H1 (cell line): ENCODE results near the gene RPL32. TPM values are rescaled to one million over a fixed set of nuclear protein-coding genes. Genes with fewer than 3 reads are reported as not detected.

ENCODE experiments used
- CTCF ChIA-PET: fragments of 300-600 bp; sonication (Branson Sonifier 250); formaldehyde crosslinking; loops from one replicate; lab custom pipeline; 2021; ENCODE audit not compliant: partially characterized antibody; lab: Charles Lee
- POLR2A ChIA-PET: fragments of 300-600 bp; sonication (Branson Sonifier 250); formaldehyde crosslinking; loops from one replicate; lab custom pipeline; 2021; ENCODE audit warnings: inconsistent platforms; ENCODE audit not compliant: partially characterized antibody; lab: Charles Lee
- DNase-seq, 2 experiments: peaks; one replicate each; pipeline versions ENCODE4 v3.0.0 to v3.0.0-alpha.2; 2010 to 2022; ENCODE audit warnings: low spot score in 2 of 2, low read depth in 1 of 2, mixed read lengths in 1 of 2
- FAIRE-seq: peaks from 2 replicates; lab custom pipeline; 2011; peaks lifted over from hg19 to GRCh38; lab: Jason Lieb, UNC
- H2AFZ ChIP-seq: 2 replicates; pipeline ENCODE4 v1.8.1; 2012; ENCODE audit warnings: low read length, inconsistent platforms
- H2AK5ac ChIP-seq: 2 replicates; pipeline ENCODE4 v1.6.1; 2013; ENCODE audit warnings: low read depth, low read length
- H2BK120ac ChIP-seq: replicated peaks from 2 replicates; pipeline ENCODE3; 2013; ENCODE audit warnings: low read depth, low read length, inconsistent platforms
- H2BK12ac ChIP-seq: 2 replicates; pipeline ENCODE4 v1.6.1; 2013; ENCODE audit warnings: low read depth, low read length
- H2BK15ac ChIP-seq: 2 replicates; pipeline ENCODE4 v1.6.1; 2013; ENCODE audit warnings: low read length
- H2BK20ac ChIP-seq: 2 replicates; pipeline ENCODE4 v1.6.1; 2013; ENCODE audit warnings: low read length
- H2BK5ac ChIP-seq: 2 replicates; pipeline ENCODE4 v1.6.1; 2013; ENCODE audit warnings: low read depth, low read length
- H3K14ac ChIP-seq: 2 replicates; pipeline ENCODE4 v1.6.1; 2013; ENCODE audit warnings: inconsistent platforms; ENCODE audit not compliant: insufficient read length
- H3K18ac ChIP-seq: 2 replicates; pipeline ENCODE4 v1.6.1; 2013; ENCODE audit warnings: low read length; ENCODE audit errors: extremely low read depth
- H3K23ac ChIP-seq: 2 replicates; pipeline ENCODE4 v1.6.1; 2013; ENCODE audit warnings: inconsistent platforms; ENCODE audit not compliant: insufficient read length
- H3K23me2 ChIP-seq: 2 replicates; pipeline ENCODE4 v1.6.1; 2013; ENCODE audit warnings: low read depth, low read length
- H3K27ac ChIP-seq: 2 replicates; pipeline ENCODE4 v1.6.1; 2011; ENCODE audit warnings: low read depth, low read length, inconsistent platforms
- H3K27me3 ChIP-seq, 4 experiments: replicated peaks in 1 of 4; 1 replicate in 1 of 4; 2 replicates in 3 of 4; pipeline versions ENCODE4 v1.6.1 to v1.8.1; 2011 to 2013; ENCODE audit warnings: low read length in 3 of 4, mild to moderate bottlenecking in 3 of 4, inconsistent platforms in 2 of 4, mixed read lengths in 2 of 4, moderate library complexity in 1 of 4; ENCODE audit not compliant: control insufficient read depth in 3 of 4, insufficient read depth in 3 of 4; ENCODE audit errors: extremely low read depth in 1 of 4
- H3K36me3 ChIP-seq, 4 experiments: 2 replicates each; pipeline versions ENCODE4 v1.6.1 to v1.8.1; 2011 to 2013; ENCODE audit warnings: mild to moderate bottlenecking in 4 of 4, low read length in 3 of 4, moderate library complexity in 2 of 4, control low read depth in 1 of 4, inconsistent platforms in 1 of 4; ENCODE audit not compliant: insufficient read depth in 4 of 4, control insufficient read depth in 2 of 4
- H3K4ac ChIP-seq: replicated peaks from 2 replicates; pipeline ENCODE3; 2013; ENCODE audit warnings: low read length, low read depth, mixed read lengths, inconsistent platforms; ENCODE audit not compliant: insufficient read length
- H3K4me1 ChIP-seq, 4 experiments: replicated peaks in 1 of 4; 1 replicate in 1 of 4; 2 replicates in 3 of 4; pipeline versions ENCODE4 v1.6.1 to v1.8.1; 2011 to 2013; ENCODE audit warnings: low read length in 3 of 4, inconsistent platforms in 2 of 4, mixed read lengths in 1 of 4; ENCODE audit not compliant: insufficient read depth in 4 of 4, control insufficient read depth in 3 of 4
- H3K4me2 ChIP-seq, 2 experiments: 2 replicates each; pipeline versions ENCODE4 v1.6.1 to v1.8.1; 2011 to 2013; ENCODE audit warnings: low read depth in 2 of 2, low read length in 2 of 2, control low read depth in 1 of 2, inconsistent platforms in 1 of 2, mild to moderate bottlenecking in 1 of 2; ENCODE audit not compliant: insufficient read depth in 1 of 2
- H3K4me3 ChIP-seq, 4 experiments: fragments of 200-600, 300-600 bp in 1 of 4; sonication (generic), shearing (Covaris generic), sonication (Bioruptor Twin) in 1 of 4; 2 replicates each; pipeline versions ENCODE4 v1.5.1 to v1.8.1; 2011 to 2016; ENCODE audit warnings: low read length in 4 of 4, low read depth in 3 of 4, control low read depth in 2 of 4, inconsistent platforms in 2 of 4, mild to moderate bottlenecking in 2 of 4, mixed read lengths in 1 of 4, moderate library complexity in 1 of 4; ENCODE audit not compliant: insufficient read depth in 2 of 4; ENCODE audit errors: extremely low read depth in 1 of 4
- H3K56ac ChIP-seq: replicated peaks from 2 replicates; pipeline ENCODE3; 2013; ENCODE audit warnings: low read depth, mild to moderate bottlenecking, mixed read lengths, low read length, inconsistent platforms; ENCODE audit not compliant: insufficient read length
- H3K79me1 ChIP-seq: 2 replicates; pipeline ENCODE4 v1.6.1; 2013; ENCODE audit warnings: low read depth, low read length, control low read depth
- H3K79me2 ChIP-seq, 2 experiments: 2 replicates each; pipeline versions ENCODE4 v1.6.1 to v1.8.1; 2012 to 2013; ENCODE audit warnings: low read length in 2 of 2, mild to moderate bottlenecking in 2 of 2, inconsistent platforms in 1 of 2; ENCODE audit not compliant: insufficient read depth in 2 of 2, control insufficient read depth in 1 of 2
- H3K9ac ChIP-seq, 4 experiments: replicated peaks in 1 of 4; 1 replicate in 1 of 4; 2 replicates in 3 of 4; pipeline versions ENCODE4 v1.6.1 to v1.8.1; 2011 to 2013; ENCODE audit warnings: low read depth in 3 of 4, low read length in 3 of 4, control low read depth in 2 of 4, mild to moderate bottlenecking in 2 of 4, moderate library complexity in 2 of 4, inconsistent platforms in 1 of 4; ENCODE audit errors: extremely low read depth in 1 of 4
- H3K9me3 ChIP-seq, 2 experiments: 2 replicates each; pipeline versions ENCODE4 v1.6.1 to v1.8.1; 2012 to 2013; ENCODE audit warnings: mild to moderate bottlenecking in 2 of 2, moderate library complexity in 2 of 2, control low read depth in 1 of 2, inconsistent platforms in 1 of 2, low read depth in 1 of 2, low read length in 1 of 2, mixed read lengths in 1 of 2; ENCODE audit not compliant: insufficient read depth in 2 of 2
- H4K20me1 ChIP-seq, 2 experiments: replicated peaks in 1 of 2; 2 replicates each; pipeline versions ENCODE3 to v1.8.1; 2011 to 2013; ENCODE audit warnings: inconsistent platforms in 2 of 2, low read length in 2 of 2, mild to moderate bottlenecking in 1 of 2; ENCODE audit not compliant: insufficient read depth in 2 of 2, control insufficient read depth in 1 of 2
- H4K5ac ChIP-seq: 2 replicates; pipeline ENCODE4 v1.6.1; 2013; ENCODE audit warnings: low read length, low read depth, mixed read lengths, inconsistent platforms; ENCODE audit not compliant: insufficient read length
- H4K8ac ChIP-seq: 2 replicates; pipeline ENCODE4 v1.8.0; 2013; ENCODE audit warnings: mild to moderate bottlenecking, moderate library complexity, low read length, inconsistent platforms; ENCODE audit not compliant: insufficient read depth; ENCODE audit errors: extremely low read depth
- H4K91ac ChIP-seq: replicated peaks from 2 replicates; pipeline ENCODE3; 2013; ENCODE audit warnings: low read length, mixed read lengths, inconsistent platforms; ENCODE audit not compliant: insufficient read length
- CEBPB ChIP-seq: IDR thresholded peaks from 2 replicates; pipeline ENCODE4 v1.6.1; 2012; ENCODE audit warnings: low read depth, low read length
- CHD2 ChIP-seq: IDR thresholded peaks from 2 replicates; pipeline ENCODE4 v1.6.1; 2012; ENCODE audit warnings: low read length, improper control_type of control experiment
- FOSL1 ChIP-seq: IDR thresholded peaks from 2 replicates; pipeline ENCODE4 v1.6.1; 2011; ENCODE audit warnings: mild to moderate bottlenecking, low read depth, low read length, moderate library complexity; ENCODE audit not compliant: insufficient read depth
- JUN ChIP-seq: IDR thresholded peaks from 2 replicates; pipeline ENCODE4 v1.6.1; 2011; ENCODE audit warnings: low read depth, mild to moderate bottlenecking, improper control_type of control experiment, low read length
- JUND ChIP-seq: IDR thresholded peaks from 2 replicates; pipeline ENCODE4 v1.6.1; 2011; ENCODE audit warnings: mild to moderate bottlenecking, improper control_type of control experiment, low read length
- KDM1A ChIP-seq: fragments of 200-600, 300-600 bp; sonication (generic); IDR thresholded peaks from 2 replicates; pipeline ENCODE4 v1.7.1; 2016; ENCODE audit warnings: mild to moderate bottlenecking, low read length, borderline replicate concordance
- KDM4A ChIP-seq: IDR thresholded peaks from one replicate; pipeline ENCODE4 v1.7.1; 2012; ENCODE audit warnings: low read depth, mild to moderate bottlenecking, moderate library complexity, low read length, inconsistent platforms; ENCODE audit not compliant: severe bottlenecking
- KDM5A ChIP-seq: fragments of 200-600 bp; IDR thresholded peaks from 2 replicates; pipeline ENCODE4 v1.7.1; 2012; ENCODE audit warnings: mild to moderate bottlenecking, low read length, inconsistent platforms, mixed read lengths
- RBBP5 ChIP-seq: IDR thresholded peaks from 2 replicates; pipeline ENCODE4 v1.7.1; 2012; ENCODE audit warnings: low read depth, mild to moderate bottlenecking, inconsistent platforms, low read length, moderate library complexity, borderline replicate concordance
- RNF2 ChIP-seq: fragments of 200-900, 300-1000 bp; sonication (generic); IDR thresholded peaks from 2 replicates; pipeline ENCODE4 v1.7.1; 2016; ENCODE audit warnings: borderline replicate concordance, low read depth, mild to moderate bottlenecking, antibody characterized with exemption, low read length; ENCODE audit not compliant: poor library complexity, severe bottlenecking; ENCODE audit errors: missing control alignments
- TBP ChIP-seq: IDR thresholded peaks from 2 replicates; pipeline ENCODE4 v1.6.1; 2011; ENCODE audit warnings: low read depth, low read length, improper control_type of control experiment
- TCF12 ChIP-seq: IDR thresholded peaks from 2 replicates; pipeline ENCODE4 v1.6.1; 2011; ENCODE audit warnings: low read depth, mild to moderate bottlenecking, low read length
- WGBS, 2 experiments: shearing (Covaris generic) in 1 of 2; methylation state at CpG; one replicate each; pipeline versions ENCODE4 v1.1.6 to v1.1.7; 2013 to 2015; ENCODE audit warnings: low lambda C conversion rate in 2 of 2, mixed read lengths in 2 of 2, inconsistent platforms in 1 of 2, low coverage in 1 of 2, missing lambda C conversion rate in 1 of 2; ENCODE audit not compliant: insufficient replicate concordance in 2 of 2, insufficient coverage in 1 of 2, insufficient read length in 1 of 2; ENCODE audit errors: extremely low coverage in 1 of 2, missing lambda C conversion rate in 1 of 2; 5-methylcytosine and 5-hydroxymethylcytosine counted together
- polyA plus RNA-seq, 7 experiments: library from polyadenylated mRNA; depleted of rRNA in 3 of 7; stranded (reverse) in 5 of 7; unstranded in 2 of 7; fragments of >200 nt in 5 of 7; fragments of 200-250 nt in 2 of 7; gene quantifications; 1 replicate in 5 of 7; 2 replicates in 1 of 7; 4 replicates in 1 of 7; pipeline versions ENCODE4 v1.2.1 to v1.2.3, GENCODE V29; 2011 to 2013; ENCODE audit warnings: missing spikeins in 2 of 7, mixed read lengths in 2 of 7
- total RNA-seq: library from RNA; stranded (reverse); fragmentation: NEBNext Ultra II Directional; extraction: Animal tissue kit (Norgen Biotek cat#: 25700); gene quantifications from 2 replicates; pipeline ENCODE4 v1.2.1, GENCODE V29; 2021
- TF ChIP-seq, protein P1 (sequence below): IDR thresholded peaks from 2 replicates; pipeline ENCODE4 v1.6.1; 2011; ENCODE audit warnings: low read length, improper control_type of control experiment

The RPL32 gene
- total and polyA plus RNA-seq, 2 of the 8 experiments (the other 6 are each of a cell fraction or from before 2014, with no cell fraction given): 1,443 to 2,043 TPM

DNA sequence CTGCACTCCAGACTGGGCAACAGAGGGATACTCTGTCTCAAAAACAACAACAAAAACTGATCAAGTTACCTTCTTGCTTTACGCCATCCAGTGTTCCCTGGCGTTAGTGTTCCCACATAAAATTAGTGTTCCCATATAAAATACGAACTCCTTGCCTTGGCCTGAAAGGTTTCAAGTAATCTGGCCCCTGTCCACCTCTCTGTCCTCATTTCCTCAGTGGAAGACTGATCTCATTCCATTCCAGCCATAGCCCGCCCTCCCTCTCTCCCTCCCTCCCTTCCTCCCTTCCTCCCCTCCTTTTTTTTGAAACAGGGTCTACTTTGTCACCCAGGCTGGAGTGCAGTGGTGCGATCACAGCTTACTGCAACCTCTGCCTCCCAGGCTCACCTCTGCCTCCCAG lies 47.7 kb downstream of the RPL32 start:
- H2BK20ac ChIP-seq: no peak overlapping the region
- no peak overlapping the region for H4K91ac ChIP-seq
- POLR2A ChIA-PET: interaction anchor here (1.3 to 1.8 kb wide), 2 partner anchors 13 to 39 kb away, joined by 3 to 8 read pairs; no protein-coding TSS in a partner anchor
- no peaks in the 10 kb centered on the region for H3K79me2 ChIP-seq
- no peak overlapping the region; the same call in 1 of the 2 replicates for H3K18ac ChIP-seq
- no peak overlapping the region for H2BK5ac ChIP-seq
- H3K27me3 ChIP-seq: no peaks in the 10 kb centered on the region
- no peak overlapping the region for H2BK12ac ChIP-seq
- DNase-seq (no peak), FAIRE-seq (no peak)
- no peak overlapping the region for H3K9ac ChIP-seq
- H3K9me3 ChIP-seq: no peaks in the 10 kb centered on the region
- no peak overlapping the region for H4K5ac ChIP-seq
- 93% methylated on average over 3 of the region's 5 CpGs; no CpG with 5 or more reads in 1 of the 2 experiments for WGBS, 2 experiments
- CTCF ChIA-PET: interaction anchor here (1.2 kb wide), 1 partner anchor 15 kb away, joined by 6 read pairs; no protein-coding TSS in a partner anchor
- H2BK120ac ChIP-seq: no peak overlapping the region
- no peak overlapping the region for H3K27ac ChIP-seq
- H4K20me1 ChIP-seq: no peaks in the 10 kb centered on the region
- no peak overlapping the region for H3K14ac ChIP-seq
- no peak overlapping the region for H2AK5ac ChIP-seq
- H2BK15ac ChIP-seq: no peak overlapping the region
- peaks cover 0 to 10% (median 2%) of the 10 kb centered on the region in 4 experiments; a peak in 4 of 7 replicates for H3K4me1 ChIP-seq
- H3K4me3 ChIP-seq: no peak overlapping the region
- no peak overlapping the region for H4K8ac ChIP-seq
- no peak overlapping the region for H3K4me2 ChIP-seq
- no peak overlapping the region for H3K23ac ChIP-seq
- H3K36me3 ChIP-seq: no peaks in the 10 kb centered on the region
- H3K79me1 ChIP-seq: no peaks in the 10 kb centered on the region; the same call in 1 of the 2 replicates
- H2AFZ ChIP-seq: no peak overlapping the region
- no peak overlapping the region for H3K4ac ChIP-seq
- no peak overlapping the region for H3K56ac ChIP-seq
- H3K23me2 ChIP-seq: peaks cover 6% of the 10 kb centered on the region; the same call in 1 of the 2 replicates
- TF ChIP-seq RBBP5 (no peak), CEBPB (no peak), JUND (no peak), TBP (no peak), KDM1A (no peak), FOSL1 (no peak), JUN (no peak), TCF12 (no peak), KDM5A (no peak), KDM4A (no peak), CHD2 (no peak), RNF2 (no peak)
- TF ChIP-seq, protein P1, sequence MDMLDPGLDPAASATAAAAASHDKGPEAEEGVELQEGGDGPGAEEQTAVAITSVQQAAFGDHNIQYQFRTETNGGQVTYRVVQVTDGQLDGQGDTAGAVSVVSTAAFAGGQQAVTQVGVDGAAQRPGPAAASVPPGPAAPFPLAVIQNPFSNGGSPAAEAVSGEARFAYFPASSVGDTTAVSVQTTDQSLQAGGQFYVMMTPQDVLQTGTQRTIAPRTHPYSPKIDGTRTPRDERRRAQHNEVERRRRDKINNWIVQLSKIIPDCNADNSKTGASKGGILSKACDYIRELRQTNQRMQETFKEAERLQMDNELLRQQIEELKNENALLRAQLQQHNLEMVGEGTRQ: no peak
